Fibroblast of mammary gland (primary cell): ENCODE results near the gene AIP.

Experiments
- DNase-seq: peaks from one replicate; pipeline ENCODE4 v3.0.0-alpha.2; 2010; ENCODE audit warnings: low read depth
- H3K4me3 ChIP-seq: 2 replicates; pipeline ENCODE4 v1.5.1; 2011; ENCODE audit warnings: low read depth, mild to moderate bottlenecking, low read length, moderate library complexity; ENCODE audit not compliant: control insufficient read depth
- TF ChIP-seq, protein P1 (sequence below): conservative IDR thresholded peaks from 2 replicates; pipeline ENCODE4 v1.5.1; 2011; ENCODE audit warnings: low read depth, low read length, inconsistent platforms; ENCODE audit not compliant: control insufficient read depth, insufficient read depth

Gene AIP

DNA sequence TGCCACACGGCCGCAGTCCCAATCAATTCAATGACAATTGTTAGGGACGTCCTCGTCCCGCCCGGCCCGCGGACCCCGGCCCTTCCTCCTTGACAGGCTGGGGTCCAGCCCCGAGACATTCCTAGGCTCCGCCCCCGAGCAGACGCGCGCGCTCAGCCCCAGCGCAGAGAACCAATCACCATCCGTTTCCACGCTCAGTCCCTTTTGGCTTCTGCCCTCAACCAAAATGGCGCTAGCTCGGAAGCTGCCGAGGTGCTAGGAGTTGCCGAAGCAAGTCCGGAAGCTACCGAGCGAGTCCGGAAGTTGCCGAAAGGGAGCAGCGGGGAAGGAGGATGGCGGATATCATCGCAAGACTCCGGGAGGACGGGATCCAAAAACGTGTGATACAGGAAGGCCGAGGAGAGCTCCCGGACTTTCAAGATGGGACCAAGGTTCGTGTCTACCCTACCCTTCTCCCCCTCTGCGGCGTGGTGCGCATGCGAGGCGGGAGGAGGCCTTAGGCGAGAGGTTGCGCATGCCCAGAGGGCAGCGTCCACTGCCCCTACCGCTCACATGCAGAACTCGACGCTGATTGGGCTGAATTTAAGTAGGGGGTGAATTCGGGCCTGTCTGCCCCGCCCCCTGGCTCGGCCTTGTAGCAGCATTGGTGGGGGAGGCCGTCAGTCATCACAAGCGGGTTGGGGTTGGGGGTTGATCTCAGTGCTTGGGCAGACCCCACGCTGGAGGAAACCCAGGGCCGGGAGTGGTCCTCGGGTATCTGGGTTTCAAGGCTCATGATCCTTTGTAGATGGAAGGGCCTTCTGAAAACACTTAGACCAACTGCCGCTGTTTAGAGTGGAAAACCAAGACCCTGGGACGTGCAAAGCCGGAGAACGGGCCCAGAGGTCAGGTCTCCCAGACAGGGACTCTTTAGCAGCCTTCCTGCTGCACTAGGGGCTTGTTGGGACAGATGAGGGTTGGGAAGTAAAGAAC is at the start of gene AIP:
AIP (plus strand) TSS at position 200 of the 972 bp plus-strand sequence; CDS start at position 333, 133 bp downstream.
- TF ChIP-seq, protein P1, sequence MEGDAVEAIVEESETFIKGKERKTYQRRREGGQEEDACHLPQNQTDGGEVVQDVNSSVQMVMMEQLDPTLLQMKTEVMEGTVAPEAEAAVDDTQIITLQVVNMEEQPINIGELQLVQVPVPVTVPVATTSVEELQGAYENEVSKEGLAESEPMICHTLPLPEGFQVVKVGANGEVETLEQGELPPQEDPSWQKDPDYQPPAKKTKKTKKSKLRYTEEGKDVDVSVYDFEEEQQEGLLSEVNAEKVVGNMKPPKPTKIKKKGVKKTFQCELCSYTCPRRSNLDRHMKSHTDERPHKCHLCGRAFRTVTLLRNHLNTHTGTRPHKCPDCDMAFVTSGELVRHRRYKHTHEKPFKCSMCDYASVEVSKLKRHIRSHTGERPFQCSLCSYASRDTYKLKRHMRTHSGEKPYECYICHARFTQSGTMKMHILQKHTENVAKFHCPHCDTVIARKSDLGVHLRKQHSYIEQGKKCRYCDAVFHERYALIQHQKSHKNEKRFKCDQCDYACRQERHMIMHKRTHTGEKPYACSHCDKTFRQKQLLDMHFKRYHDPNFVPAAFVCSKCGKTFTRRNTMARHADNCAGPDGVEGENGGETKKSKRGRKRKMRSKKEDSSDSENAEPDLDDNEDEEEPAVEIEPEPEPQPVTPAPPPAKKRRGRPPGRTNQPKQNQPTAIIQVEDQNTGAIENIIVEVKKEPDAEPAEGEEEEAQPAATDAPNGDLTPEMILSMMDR = no peak
- peak within 1 kb of the TSS; percentile 66 for H3K4me3 ChIP-seq
- DNase-seq = peak; percentile 97

- no peak for DNase-seq
- TF ChIP-seq, protein P1 = no peak
- H3K4me3 ChIP-seq = no peak overlapping the region
Measured at GRCh38 chr11:67433536-67434394, 49.1 kb upstream of the AIP start.

GRCh38 chr11:67434395-67434881 is 48.4 kb upstream of the AIP start:
- H3K4me3 ChIP-seq = no peak overlapping the region
- TF ChIP-seq, protein P1 = no peak
- DNase-seq = no peak

- H3K4me3 ChIP-seq = no peak overlapping the region
- TF ChIP-seq, protein P1 = no peak
- DNase-seq = no peak
Measured at GRCh38 chr11:67435031-67435726, 47.6 kb upstream of the AIP start.

DNA sequence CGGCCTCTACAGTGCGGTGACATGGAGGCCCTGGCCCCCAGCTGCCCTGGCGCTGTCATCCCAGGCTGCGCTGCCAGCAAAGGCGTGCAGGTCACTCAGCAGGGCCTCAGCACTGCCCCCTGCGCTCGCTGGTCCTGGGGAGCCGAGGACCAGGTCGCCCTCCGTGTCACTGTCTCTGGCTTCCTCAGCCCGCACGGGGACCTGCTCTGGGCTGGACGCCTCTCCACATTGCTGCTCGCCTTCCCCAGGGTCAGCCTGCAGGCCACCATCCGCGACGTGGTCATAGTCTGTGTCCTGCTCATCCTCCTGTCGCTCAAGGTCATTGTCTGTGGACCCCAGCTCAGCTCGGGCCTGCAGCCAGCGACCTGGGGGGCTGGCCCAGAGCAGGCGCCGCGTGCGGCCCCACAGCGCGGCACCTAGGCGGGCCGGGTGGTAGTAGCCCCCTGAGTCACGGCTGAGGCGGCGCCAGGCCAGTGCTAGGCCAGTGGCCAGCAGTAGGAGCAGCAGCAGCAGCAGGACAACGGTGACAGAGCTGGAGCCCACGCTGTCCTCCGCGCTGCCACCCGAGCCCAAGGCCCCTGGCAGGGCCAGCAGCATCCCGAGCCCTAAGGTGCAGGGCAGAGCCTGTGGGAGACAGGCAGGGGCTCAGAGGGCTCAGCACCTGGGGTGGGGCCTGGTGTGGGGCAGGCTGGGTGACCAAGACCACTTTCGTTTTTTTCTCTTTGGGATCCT is 46.9 kb upstream of the AIP start:
- TF ChIP-seq, protein P1 = no peak
- H3K4me3 ChIP-seq = no peak overlapping the region
- DNase-seq = no peak
